Anterior cingulate cortex (tissue), 58 donors: ENCODE measurements around the gene PTPN14.

Experiments used
- DNase-seq, 58 donors: peaks; one replicate each; lab custom pipeline; 2025; lab: John Stamatoyannopoulos, UW

PTPN14 gene

GRCh38 chr1:214326406-214326805, 225.0 kb downstream of the PTPN14 start:
- no peak for DNase-seq

DNA sequence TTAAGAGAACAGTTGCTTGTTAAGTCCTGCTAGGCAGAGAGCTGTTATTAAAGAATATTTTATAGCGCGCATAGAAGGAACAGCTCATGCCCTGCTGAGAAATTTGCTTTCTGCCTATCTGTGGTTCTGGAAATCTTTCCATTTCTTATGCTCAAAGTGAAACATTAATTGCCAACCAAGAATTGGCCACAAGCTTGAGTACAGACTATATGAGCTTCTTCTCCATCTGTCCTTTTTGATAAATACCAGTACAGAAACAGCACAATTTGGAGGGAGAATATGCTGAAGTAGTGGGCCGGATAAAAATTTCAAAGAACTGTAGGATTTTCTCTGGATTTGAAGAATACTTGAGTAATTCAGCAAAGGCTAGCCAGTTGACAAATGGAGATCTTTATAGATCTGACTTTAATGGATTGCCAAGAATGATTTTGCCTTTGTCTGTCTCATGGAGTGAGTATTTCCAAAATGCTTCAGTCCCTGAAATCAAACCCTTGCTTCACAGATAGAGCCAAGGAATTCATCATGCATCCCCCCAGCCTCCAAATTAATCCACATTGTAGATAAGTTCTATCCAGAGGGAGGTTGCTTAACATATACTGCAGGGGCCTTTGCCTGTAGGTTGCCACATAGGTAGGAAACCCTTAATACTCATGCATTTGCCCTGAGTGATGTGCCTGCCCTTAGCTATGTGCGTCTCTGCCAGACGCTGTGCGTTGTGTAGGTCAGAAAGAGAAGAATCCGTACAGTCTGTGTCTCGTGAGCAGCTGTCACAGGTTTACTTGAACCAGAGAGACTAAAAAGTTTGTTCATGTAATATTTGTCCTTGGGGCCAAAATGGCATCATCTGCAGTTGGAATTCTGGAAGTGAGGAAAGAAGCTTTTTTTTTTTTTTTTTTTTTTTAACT, 226.3 kb downstream of the PTPN14 start:
- DNase-seq, result no peak

DNA sequence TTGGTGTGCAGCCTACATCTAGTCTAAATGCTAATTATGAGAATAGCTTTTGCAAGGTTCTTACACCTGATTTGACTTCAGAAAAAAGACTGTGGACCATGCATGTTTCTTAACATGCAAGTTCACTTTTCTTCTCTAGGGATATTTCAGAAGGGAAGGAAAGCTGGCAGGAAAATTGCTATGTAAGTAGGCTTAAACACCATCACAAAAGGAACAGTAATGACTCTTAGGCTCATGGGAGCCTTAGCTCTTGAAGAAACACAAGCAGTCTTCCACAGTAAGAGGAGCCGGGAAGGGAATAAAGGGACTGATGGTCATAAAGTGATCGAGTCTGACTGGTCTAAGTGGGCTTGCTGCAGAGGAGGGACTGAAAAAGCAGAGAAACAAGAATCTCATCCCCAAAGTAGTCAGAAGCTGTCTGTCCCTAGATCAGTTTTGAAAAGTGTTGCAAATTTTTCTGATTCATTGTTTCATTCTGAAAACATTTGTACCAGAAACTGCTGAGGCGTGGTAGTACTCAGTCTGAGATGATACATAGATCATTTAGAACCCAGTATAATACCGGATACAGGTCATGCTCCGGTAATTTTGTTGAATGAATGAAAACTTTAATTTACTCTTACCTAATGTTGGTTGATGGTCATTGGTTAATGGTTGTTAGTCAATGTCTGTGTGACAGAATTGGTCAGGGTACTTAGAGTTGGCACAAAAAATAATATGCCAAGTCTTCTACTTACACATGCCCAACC, 229.5 kb downstream of the PTPN14 start:
- no peak for DNase-seq

- no peak for DNase-seq
Measured at GRCh38 chr1:214319938-214320337, 231.5 kb downstream of the PTPN14 start.

- DNase-seq, result no peak
Measured at GRCh38 chr1:214318956-214319736, 232.3 kb downstream of the PTPN14 start.

DNA sequence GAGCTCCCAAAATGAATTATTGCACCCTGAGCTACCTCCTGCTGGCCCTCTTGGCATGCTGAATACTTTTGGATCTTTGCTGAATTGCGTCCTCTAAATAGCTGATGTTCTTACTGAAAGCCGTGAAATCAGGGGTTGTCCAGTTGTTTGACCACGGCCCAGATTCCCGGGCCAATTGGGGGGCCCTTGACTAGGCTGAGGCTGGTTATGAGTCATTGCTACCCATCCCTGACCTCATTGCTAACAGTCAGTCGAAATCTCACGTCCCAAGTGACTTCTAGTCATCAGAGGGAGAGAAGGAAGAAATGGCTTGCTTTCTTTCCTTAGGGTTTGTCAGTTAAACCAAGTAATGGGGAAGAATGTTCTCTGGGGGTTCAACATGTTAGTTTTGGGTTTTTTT, 233.0 kb downstream of the PTPN14 start:
- no peak for DNase-seq

GRCh38 chr1:214317734-214318133, 233.7 kb downstream of the PTPN14 start:
- no peak for DNase-seq

GRCh38 chr1:214317300-214317699, 234.1 kb downstream of the PTPN14 start:
- no peak for DNase-seq

GRCh38 chr1:214316593-214316992, 234.8 kb downstream of the PTPN14 start:
- DNase-seq, result no peak

DNA sequence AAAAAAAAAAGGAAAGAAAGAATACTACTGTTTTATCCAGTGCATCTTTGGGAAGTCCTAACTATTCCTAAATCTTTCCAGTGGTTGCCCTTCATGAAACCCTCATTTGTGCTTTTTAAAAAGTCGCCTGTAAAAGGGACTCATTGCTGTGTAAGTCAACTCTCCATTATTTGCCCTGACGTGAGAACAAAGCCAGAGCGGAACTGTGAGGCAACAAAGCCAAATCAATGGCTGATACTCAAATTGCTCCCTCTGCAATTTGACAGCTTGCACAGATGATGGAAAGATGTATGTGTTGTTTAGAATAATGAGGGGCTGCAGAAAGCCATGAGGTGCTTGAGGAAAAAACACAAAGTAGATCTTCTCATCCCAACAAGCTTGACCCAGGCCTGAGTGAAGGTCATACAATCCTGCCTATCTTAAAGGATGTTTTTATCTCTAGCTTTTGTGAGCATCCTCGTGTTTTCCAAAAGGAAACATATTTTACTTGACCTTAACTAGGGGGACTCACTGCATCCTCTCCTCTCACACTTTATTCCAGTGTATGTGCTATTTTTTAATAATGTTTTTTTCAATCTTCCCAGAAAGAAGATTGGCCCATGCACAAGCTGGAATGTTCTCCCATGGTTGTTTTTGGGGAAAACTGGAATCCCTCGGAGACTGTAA, 237.1 kb downstream of the PTPN14 start:
- no peak for DNase-seq

GRCh38 chr1:214312530-214313051, 238.8 kb downstream of the PTPN14 start:
- no peak for DNase-seq

GRCh38 chr1:214310777-214311690, 240.4 kb downstream of the PTPN14 start:
- DNase-seq, result peak in 1 of 58 donors; percentile 7

GRCh38 chr1:214310010-214310409, 241.4 kb downstream of the PTPN14 start:
- DNase-seq, result no peak

GRCh38 chr1:214306269-214306668, 245.1 kb downstream of the PTPN14 start:
- DNase-seq, result no peak

DNA sequence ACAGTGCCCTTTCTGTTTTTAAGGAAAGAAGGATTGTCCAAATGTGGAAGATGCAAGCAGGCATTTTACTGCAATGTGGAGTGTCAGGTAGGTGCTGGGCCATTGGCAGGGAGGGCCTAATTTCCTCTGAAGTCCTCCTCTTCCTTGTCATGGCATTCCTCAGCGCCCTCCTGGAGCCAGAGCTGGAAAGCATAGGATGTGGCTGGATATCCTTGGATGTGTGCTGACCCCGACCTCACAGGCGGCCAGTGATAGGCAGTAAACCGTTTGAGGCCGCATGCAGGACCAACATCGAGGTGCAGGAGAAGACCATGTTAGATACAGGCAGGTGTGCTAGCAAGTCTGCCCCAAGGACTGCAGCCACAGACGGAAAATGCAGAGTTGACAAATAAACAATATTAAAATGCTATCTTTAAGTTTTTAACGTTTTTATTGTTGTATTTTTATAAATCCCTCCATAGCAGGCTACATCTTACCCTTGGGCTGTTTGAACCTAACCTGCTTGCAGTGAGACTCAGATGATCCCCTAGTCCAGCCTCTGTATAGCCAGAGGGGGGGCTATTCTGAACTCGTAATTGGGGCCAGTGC, 246.1 kb downstream of the PTPN14 start:
- DNase-seq, result no peak

- peak in 35 of 58 donors; percentile 2 to 57 (median 27) for DNase-seq
Measured at GRCh38 chr1:214303141-214303930, 248.1 kb downstream of the PTPN14 start.

DNA sequence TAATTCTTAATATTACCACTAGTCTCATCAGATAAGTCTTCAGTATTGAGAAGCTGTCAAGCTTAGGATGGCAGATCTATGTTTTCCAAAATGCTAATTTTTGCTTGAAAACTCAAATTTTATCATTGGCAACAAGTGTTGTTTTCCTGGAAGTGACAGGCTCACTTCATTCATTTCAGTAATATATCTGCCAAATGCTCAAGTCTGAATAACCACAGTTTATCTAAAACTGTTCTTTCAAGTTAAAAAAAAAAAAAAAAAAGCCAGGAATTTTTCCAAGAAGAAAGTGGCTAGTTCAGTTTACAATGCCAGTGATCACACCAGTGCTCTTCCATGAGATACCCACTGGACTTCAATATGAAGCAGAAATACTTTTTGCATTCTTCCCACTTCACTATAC, 249.9 kb downstream of the PTPN14 start:
- DNase-seq, result no peak
